ENCODE measurements around the gene GGTLC1.

The GGTLC1 gene

GRCh38 chr20:24022621-24023180 is 34.1 kb upstream of the GGTLC1 start:
- ChIA-PET CTCF (interaction anchor here (0.8 kb wide), 1 partner anchor 1143 kb away, joined by 4 read pairs; no protein-coding TSS in a partner anchor), POLR2A (ENCODE audit: low non-redundant PET) (no interaction called here)
- TF ChIP-seq CTCF (conservative IDR thresholded peaks at IDR 0.05; ENCODE audit: low read depth): no peak
- no peak overlapping the region for H3K27ac ChIP-seq
- DNase-seq (ENCODE audit: low spot score): no peak

GRCh38 chr20:24018796-24019195 is 30.2 kb upstream of the GGTLC1 start:
- ChIA-PET POLR2A (ENCODE audit: low non-redundant PET) (no interaction called here), CTCF (no interaction called here)
- TF ChIP-seq CTCF (conservative IDR thresholded peaks at IDR 0.05; ENCODE audit: low read depth): no peak
- peak; percentile 39 for DNase-seq (ENCODE audit: low spot score)
- H3K27ac ChIP-seq: no peak overlapping the region

GRCh38 chr20:24017458-24017755 is 28.8 kb upstream of the GGTLC1 start:
- DNase-seq (ENCODE audit: low spot score): no peak
- ChIA-PET CTCF (no interaction called here), POLR2A (ENCODE audit: low non-redundant PET) (no interaction called here)
- no peak overlapping the region for H3K27ac ChIP-seq
- TF ChIP-seq CTCF (conservative IDR thresholded peaks at IDR 0.05; ENCODE audit: low read depth): no peak

GRCh38 chr20:24016607-24017457 is 28.3 kb upstream of the GGTLC1 start:
- ChIA-PET POLR2A (ENCODE audit: low non-redundant PET) (no interaction called here), CTCF (no interaction called here)
- H3K27ac ChIP-seq: no peak overlapping the region
- no peak for TF ChIP-seq CTCF (conservative IDR thresholded peaks at IDR 0.05; ENCODE audit: low read depth)
- no peak for DNase-seq (ENCODE audit: low spot score)

GRCh38 chr20:24013953-24014352 is 25.4 kb upstream of the GGTLC1 start:
- no peak for DNase-seq (ENCODE audit: low spot score)
- ChIA-PET CTCF (no interaction called here), POLR2A (ENCODE audit: low non-redundant PET) (no interaction called here)
- no peak for TF ChIP-seq CTCF (conservative IDR thresholded peaks at IDR 0.05; ENCODE audit: low read depth)
- H3K27ac ChIP-seq: no peak overlapping the region

- CTCF ChIA-PET: no interaction called here
- no peak for TF ChIP-seq CTCF (conservative IDR thresholded peaks at IDR 0.05; ENCODE audit: low read depth)
- POLR2A ChIA-PET (ENCODE audit: low non-redundant PET): no interaction called here
- no peak overlapping the region for H3K27ac ChIP-seq
- no peak for DNase-seq (ENCODE audit: low spot score)
Measured at GRCh38 chr20:24011282-24011681, 22.7 kb upstream of the GGTLC1 start.
